Neural progenitor cell (in vitro differentiated cells): ENCODE data around the gene SNAPC2. TPM values are rescaled to one million over a fixed set of nuclear protein-coding genes. Genes with fewer than 3 reads are reported as not detected.

Experiments
- DNase-seq: peaks from one replicate; pipeline ENCODE4 v3.0.0-alpha.2; 2016; ENCODE audit warnings: low spot score
- H2AFZ ChIP-seq: fragments of 200-600 bp; sonication (generic); replicated peaks from 2 replicates; pipeline ENCODE4 v1.6.1; 2016; ENCODE audit warnings: antibody characterized with exemption
- H3F3A ChIP-seq: fragments of 200-600 bp; sonication (generic); 2 replicates; pipeline ENCODE4 v1.6.1; 2016; ENCODE audit warnings: antibody characterized with exemption, low read depth
- H3K27ac ChIP-seq: fragments of 200-600 bp; sonication (generic); 2 replicates; pipeline ENCODE4 v1.5.1; 2016; ENCODE audit warnings: mild to moderate bottlenecking
- H3K27me3 ChIP-seq: fragments of 200-600 bp; sonication (generic); 2 replicates; pipeline ENCODE4 v1.6.1; 2016; ENCODE audit warnings: mild to moderate bottlenecking, moderate library complexity
- H3K36me3 ChIP-seq: fragments of 200-600 bp; sonication (generic); 2 replicates; pipeline ENCODE4 v1.5.1; 2016
- H3K4me1 ChIP-seq: fragments of 200-600 bp; sonication (generic); 2 replicates; pipeline ENCODE4 v1.6.1; 2016; ENCODE audit warnings: mixed run types
- H3K4me2 ChIP-seq: fragments of 200-600 bp; sonication (generic); 2 replicates; pipeline ENCODE4 v1.6.1; 2016
- H3K4me3 ChIP-seq: fragments of 200-600 bp; sonication (generic); 2 replicates; pipeline ENCODE4 v1.5.1; 2016
- H3K79me2 ChIP-seq: fragments of 200-600 bp; sonication (generic); 2 replicates; pipeline ENCODE4 v1.6.1; 2016; ENCODE audit warnings: low read depth
- H3K9ac ChIP-seq: fragments of 200-600 bp; sonication (generic); 2 replicates; pipeline ENCODE4 v1.6.1; 2016
- H3K9me3 ChIP-seq: fragments of 200-600 bp; sonication (generic); 2 replicates; pipeline ENCODE4 v1.5.1; 2016; ENCODE audit warnings: low read depth
- H4K20me1 ChIP-seq: fragments of 200-600 bp; sonication (generic); 2 replicates; pipeline ENCODE4 v1.6.1; 2016; ENCODE audit warnings: low read depth
- H3K27ac Mint-ChIP-seq: 3 replicates; pipeline ENCODE4 v1.8.0; 2021; ENCODE audit warnings: mixed read lengths
- H3K27me3 Mint-ChIP-seq: 2 replicates; pipeline ENCODE4 v1.8.0; 2022; ENCODE audit warnings: low read depth, mild to moderate bottlenecking, inconsistent platforms, moderate library complexity, mixed read lengths; ENCODE audit not compliant: insufficient read depth
- H3K36me3 Mint-ChIP-seq: 3 replicates; pipeline ENCODE4 v1.8.0; 2021; ENCODE audit warnings: mixed read lengths
- H3K4me1 Mint-ChIP-seq: 3 replicates; pipeline ENCODE4 v1.8.0; 2021; ENCODE audit warnings: mixed read lengths
- H3K4me3 Mint-ChIP-seq: 3 replicates; pipeline ENCODE4 v1.8.0; 2021; ENCODE audit warnings: mild to moderate bottlenecking, moderate library complexity, mixed read lengths
- H3K9me3 Mint-ChIP-seq: 3 replicates; pipeline ENCODE4 v1.8.0; 2020; ENCODE audit warnings: mixed read lengths
- EZH2 ChIP-seq: fragments of 200-600 bp; sonication (generic); IDR thresholded peaks from 2 replicates; pipeline ENCODE4 v1.6.1; 2017; ENCODE audit warnings: antibody characterized with exemption, mild to moderate bottlenecking, moderate library complexity
- EZH2phosphoT487 ChIP-seq: fragments of 200-600 bp; sonication (generic); IDR thresholded peaks from 2 replicates; pipeline ENCODE4 v1.6.1; 2017; ENCODE audit warnings: antibody characterized with exemption
- total RNA-seq: library from RNA; depleted of rRNA; stranded (reverse); fragments of >200 nt; gene quantifications from 2 replicates; pipeline ENCODE4 v1.2.3, GENCODE V29; 2015; ENCODE audit warnings: low replicate concordance
- TF ChIP-seq, protein P1 (sequence below): fragments of 200-600 bp; sonication (generic); IDR thresholded peaks from 2 replicates; pipeline ENCODE4 v1.5.1; 2017; ENCODE audit warnings: antibody characterized with exemption, mild to moderate bottlenecking

SNAPC2 gene
- total RNA-seq, 1 donor from 2014 or later, result 5.7 TPM

DNA sequence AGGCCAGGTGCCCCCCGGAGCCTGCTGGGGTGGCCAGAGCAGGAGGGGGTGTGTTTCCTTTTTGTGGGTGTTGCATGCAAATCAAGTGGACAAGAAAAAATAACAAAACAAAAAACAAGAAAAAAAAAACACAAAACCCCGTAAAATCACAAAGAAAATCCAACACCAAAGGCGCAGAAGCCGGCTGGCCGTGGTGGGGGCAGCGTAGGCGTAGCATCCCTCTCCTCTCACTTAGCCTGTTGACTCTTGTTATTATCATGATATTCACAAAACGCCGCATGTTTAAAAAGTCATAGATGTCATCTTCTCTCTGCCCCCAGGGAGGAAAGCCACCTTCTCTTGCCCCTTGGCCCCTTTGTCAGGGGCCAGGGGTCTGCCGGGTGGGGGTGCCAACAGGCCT is 6.5 kb upstream of the SNAPC2 start:
- Histone ChIP-seq H3K9me3 (no peaks in the 10 kb centered on the region), H3K36me3 (no peaks in the 10 kb centered on the region), H3K79me2 (no peaks in the 10 kb centered on the region), H3K27me3 (peaks cover 53% of the 10 kb centered on the region), H3K4me1 (peaks cover 7% of the 10 kb centered on the region), H3K4me3 (no peak overlapping the region), H3K27ac (no peak overlapping the region), H2AFZ (no peak overlapping the region), H4K20me1 (peaks cover 31% of the 10 kb centered on the region), H3F3A (peaks cover 20% of the 10 kb centered on the region), H3K9ac (no peak overlapping the region), H3K4me2 (no peak overlapping the region)
- peaks cover 12% of the 10 kb centered on the region for H3K36me3 Mint-ChIP-seq
- peak overlapping the region; percentile 71 for H3K4me3 Mint-ChIP-seq
- H3K4me1 Mint-ChIP-seq, result peaks cover 11% of the 10 kb centered on the region
- H3K9me3 Mint-ChIP-seq, result no peaks in the 10 kb centered on the region
- no peak for DNase-seq
- H3K27me3 Mint-ChIP-seq, result peaks cover 32% of the 10 kb centered on the region
- H3K27ac Mint-ChIP-seq, result no peak overlapping the region
- TF ChIP-seq, protein P1, sequence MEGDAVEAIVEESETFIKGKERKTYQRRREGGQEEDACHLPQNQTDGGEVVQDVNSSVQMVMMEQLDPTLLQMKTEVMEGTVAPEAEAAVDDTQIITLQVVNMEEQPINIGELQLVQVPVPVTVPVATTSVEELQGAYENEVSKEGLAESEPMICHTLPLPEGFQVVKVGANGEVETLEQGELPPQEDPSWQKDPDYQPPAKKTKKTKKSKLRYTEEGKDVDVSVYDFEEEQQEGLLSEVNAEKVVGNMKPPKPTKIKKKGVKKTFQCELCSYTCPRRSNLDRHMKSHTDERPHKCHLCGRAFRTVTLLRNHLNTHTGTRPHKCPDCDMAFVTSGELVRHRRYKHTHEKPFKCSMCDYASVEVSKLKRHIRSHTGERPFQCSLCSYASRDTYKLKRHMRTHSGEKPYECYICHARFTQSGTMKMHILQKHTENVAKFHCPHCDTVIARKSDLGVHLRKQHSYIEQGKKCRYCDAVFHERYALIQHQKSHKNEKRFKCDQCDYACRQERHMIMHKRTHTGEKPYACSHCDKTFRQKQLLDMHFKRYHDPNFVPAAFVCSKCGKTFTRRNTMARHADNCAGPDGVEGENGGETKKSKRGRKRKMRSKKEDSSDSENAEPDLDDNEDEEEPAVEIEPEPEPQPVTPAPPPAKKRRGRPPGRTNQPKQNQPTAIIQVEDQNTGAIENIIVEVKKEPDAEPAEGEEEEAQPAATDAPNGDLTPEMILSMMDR, result no peak
- TF ChIP-seq EZH2phosphoT487, result no peak
- TF ChIP-seq EZH2, result no peak

DNA sequence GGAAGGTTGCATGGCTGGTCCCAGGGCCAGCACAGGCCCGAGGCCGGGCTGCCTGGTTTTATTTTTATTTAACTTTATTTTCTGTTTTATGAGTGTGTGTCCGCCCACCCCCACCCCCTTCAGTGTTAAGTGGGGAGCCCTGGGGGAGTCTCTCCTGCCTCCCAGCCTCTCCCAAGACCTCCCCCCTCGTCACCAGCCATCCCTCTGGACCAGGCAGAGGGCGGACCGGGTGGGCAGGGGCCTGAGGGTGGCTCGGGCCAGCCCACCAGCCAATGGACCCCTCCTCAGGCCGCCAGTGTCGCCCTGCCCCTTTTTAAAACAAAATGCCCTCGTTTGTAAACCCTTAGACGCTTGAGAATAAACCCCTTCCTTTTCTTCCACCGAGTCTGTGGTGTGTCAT is 6.0 kb upstream of the SNAPC2 start:
- H3K4me1 Mint-ChIP-seq, result peaks cover 11% of the 10 kb centered on the region
- no peaks in the 10 kb centered on the region for H3K79me2 ChIP-seq
- no peak for DNase-seq
- H3K9me3 Mint-ChIP-seq, result no peaks in the 10 kb centered on the region
- no peaks in the 10 kb centered on the region for H3K9me3 ChIP-seq
- no peak overlapping the region for H3K4me2 ChIP-seq
- no peak for TF ChIP-seq EZH2
- TF ChIP-seq, protein P1, result no peak
- H3K27ac Mint-ChIP-seq, result no peak overlapping the region
- H3K36me3 ChIP-seq, result no peaks in the 10 kb centered on the region
- H3K27me3 Mint-ChIP-seq, result peaks cover 32% of the 10 kb centered on the region
- H4K20me1 ChIP-seq, result peaks cover 29% of the 10 kb centered on the region
- H3K4me1 ChIP-seq, result peaks cover 7% of the 10 kb centered on the region
- no peak overlapping the region for H2AFZ ChIP-seq
- peaks cover 20% of the 10 kb centered on the region for H3F3A ChIP-seq
- H3K27me3 ChIP-seq, result peaks cover 57% of the 10 kb centered on the region
- H3K4me3 ChIP-seq, result no peak overlapping the region
- no peak overlapping the region for H3K9ac ChIP-seq
- H3K4me3 Mint-ChIP-seq, result no peak overlapping the region
- no peak overlapping the region for H3K27ac ChIP-seq
- peaks cover 12% of the 10 kb centered on the region for H3K36me3 Mint-ChIP-seq

DNA sequence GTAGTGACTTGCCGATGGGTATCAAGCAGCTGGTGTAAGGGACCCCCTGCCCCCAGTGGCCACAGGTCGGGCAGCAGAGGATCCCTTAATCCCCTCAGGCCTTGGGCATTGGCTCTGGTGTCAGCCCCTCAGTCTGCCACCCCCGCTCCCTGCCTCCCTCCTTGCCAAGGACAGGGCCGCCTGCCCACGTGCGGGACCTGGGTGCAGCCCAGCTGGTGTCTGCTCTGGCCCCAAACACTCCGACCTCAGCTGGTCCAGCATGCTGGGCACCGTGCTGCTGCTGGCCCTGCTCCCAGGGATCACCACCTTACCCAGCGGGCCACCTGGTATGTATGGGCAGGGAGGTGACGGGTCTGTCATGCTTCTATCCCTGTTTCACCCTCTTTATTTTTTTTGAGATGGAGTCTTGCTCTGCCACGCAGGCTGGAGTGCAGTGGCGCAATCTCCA is 5.5 kb upstream of the SNAPC2 start, which contains the start of gene TGFBR3L:
TGFBR3L (plus strand) TSS at position 233 of the 448 bp plus-strand sequence.
- Mint-ChIP-seq H3K36me3 (peaks cover 12% of the 10 kb centered on the region), H3K4me3 (peak within 1 kb of the TSS; percentile 76), H3K27me3 (peaks cover 34% of the 10 kb centered on the region), H3K27ac (no peak within 1 kb of the TSS), H3K4me1 (peaks cover 12% of the 10 kb centered on the region), H3K9me3 (no peaks in the 10 kb centered on the region)
- H3K27me3 ChIP-seq, result peaks cover 62% of the 10 kb centered on the region
- peaks cover 8% of the 10 kb centered on the region for H3K4me1 ChIP-seq
- no peaks in the 10 kb centered on the region for H3K36me3 ChIP-seq
- H3F3A ChIP-seq, result peaks cover 25% of the 10 kb centered on the region
- TF ChIP-seq, protein P1, result no peak
- TF ChIP-seq EZH2 (no peak), EZH2phosphoT487 (no peak)
- no peak within 1 kb of the TSS for H3K4me2 ChIP-seq
- peaks cover 27% of the 10 kb centered on the region for H4K20me1 ChIP-seq
- H3K9me3 ChIP-seq, result no peaks in the 10 kb centered on the region
- H3K4me3 ChIP-seq, result no peak within 1 kb of the TSS
- no peak within 1 kb of the TSS for H3K27ac ChIP-seq
- no peak for DNase-seq
- no peaks in the 10 kb centered on the region for H3K79me2 ChIP-seq
- no peak within 1 kb of the TSS for H3K9ac ChIP-seq
- no peak within 1 kb of the TSS for H2AFZ ChIP-seq
